GM11168 (cell line): ENCODE measurements around the gene LMOD1.
"Not testable (repeated sequence)": the region's sequence is repeated elsewhere in the genome, so short reads cannot be mapped to it uniquely, and the experiment has no call there.

Source experiments
- in situ Hi-C: fragments of 300-500 bp; cut with MboI; formaldehyde crosslinking; loops from one replicate; pipeline ENCODE4 v1.12.0; 2022; ENCODE audit warnings: low sequenced_read_pairs; ENCODE audit not compliant: unreplicated experiment

The LMOD1 gene

DNA sequence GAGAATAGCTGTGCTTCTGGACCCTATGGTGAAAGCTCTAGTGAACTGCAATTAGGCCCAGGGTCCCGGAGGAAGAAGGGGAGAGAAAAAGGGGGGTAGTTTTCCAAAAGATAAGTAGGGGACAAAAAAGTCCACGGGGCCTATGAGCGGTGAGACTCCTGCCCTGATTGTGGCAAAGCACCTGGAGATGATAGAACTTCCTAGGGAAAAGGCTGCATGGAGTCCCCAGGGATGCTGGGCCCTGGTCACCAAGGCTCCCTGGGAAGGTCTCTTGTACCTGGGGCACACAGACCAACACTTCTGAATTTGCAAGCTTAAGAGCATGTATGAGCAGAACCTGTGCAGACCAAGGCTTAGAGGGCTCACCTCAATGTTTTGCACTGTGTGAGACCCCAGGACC, 63.1 kb downstream of the LMOD1 start:
- in situ Hi-C loops = loop anchor here (25.0 kb wide), 1 partner anchor 229 kb away; the partner anchor contains the start of gene GPR37L1

DNA sequence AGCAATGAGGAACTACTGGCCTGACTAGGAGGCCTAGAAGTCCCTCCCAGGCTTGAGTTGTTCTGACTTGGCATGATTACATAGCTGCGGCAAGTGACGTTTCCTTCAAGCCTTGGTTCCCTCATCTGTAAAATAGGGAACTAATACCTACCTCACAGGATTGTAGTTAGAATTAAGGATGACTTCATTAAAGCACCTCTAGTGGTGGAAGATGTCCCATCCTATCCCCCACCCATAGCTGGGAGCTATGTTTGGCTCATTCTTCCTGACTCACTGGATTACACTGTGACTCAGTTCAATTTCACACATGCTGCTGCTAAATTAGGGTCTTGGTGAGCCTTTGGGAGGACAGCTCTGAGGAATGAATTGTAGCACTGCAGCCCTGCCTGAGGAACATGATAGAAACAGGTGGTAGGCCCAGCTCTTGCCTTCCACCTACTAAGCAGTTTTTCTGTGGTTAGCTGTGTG, 63.6 kb downstream of the LMOD1 start:
- in situ Hi-C loops = loop anchor here (25.0 kb wide), 1 partner anchor 230 kb away; the partner anchor contains the start of gene GPR37L1

DNA sequence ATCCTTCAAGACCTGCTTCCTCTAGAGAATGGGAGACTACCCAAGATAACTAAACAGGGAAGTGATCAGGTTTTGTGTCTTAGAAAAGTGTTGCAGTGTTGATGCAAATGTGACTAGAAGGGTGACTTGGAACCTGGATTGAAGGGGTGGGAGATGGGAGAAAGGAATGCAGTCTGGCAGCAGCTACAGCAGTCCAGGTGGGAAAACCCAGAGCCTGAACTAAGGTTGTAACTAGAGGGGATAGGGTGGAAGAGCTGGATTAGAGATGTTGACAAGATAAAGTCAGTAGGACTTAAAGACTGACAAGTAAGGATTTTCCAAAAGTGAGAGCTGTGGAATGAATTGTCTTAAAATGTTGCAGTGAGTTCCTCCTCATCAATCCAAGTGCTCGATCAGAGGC, 64.7 kb downstream of the LMOD1 start:
- in situ Hi-C loops = loop anchor here (25.0 kb wide), 1 partner anchor 231 kb away; the partner anchor contains the start of gene GPR37L1

DNA sequence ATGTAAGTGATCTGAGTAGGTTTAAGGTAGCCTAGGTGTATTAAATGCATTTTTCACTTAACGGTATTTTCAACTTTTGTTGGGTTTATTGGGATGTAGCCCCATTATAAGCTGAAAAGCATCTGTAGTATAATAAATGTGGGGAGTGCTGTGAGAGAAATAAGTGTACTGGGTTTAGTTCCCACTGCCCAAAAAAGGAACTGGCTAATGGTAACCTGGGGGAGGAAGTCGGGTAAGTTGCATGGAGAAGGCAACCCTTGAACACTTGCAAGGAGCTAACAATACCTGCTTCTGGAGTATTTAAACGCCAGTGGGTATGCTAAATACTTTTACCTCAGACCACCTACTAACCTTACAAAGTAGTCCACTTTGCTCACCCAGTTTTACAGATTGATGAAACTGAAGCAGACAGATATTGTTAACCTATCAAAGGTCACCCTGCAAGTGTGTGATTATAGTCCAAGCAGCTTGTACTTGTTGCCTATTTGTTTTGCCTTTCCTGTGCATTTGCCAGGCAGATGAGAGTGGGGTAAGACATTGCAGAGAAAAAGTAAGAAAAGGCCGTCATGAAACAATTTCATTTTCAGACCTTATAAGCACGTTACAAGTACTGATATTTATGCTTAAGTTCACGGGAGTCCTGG, 65.3 kb downstream of the LMOD1 start:
- in situ Hi-C loops = loop anchor here (25.0 kb wide), 1 partner anchor 231 kb away; the partner anchor contains the start of gene GPR37L1

DNA sequence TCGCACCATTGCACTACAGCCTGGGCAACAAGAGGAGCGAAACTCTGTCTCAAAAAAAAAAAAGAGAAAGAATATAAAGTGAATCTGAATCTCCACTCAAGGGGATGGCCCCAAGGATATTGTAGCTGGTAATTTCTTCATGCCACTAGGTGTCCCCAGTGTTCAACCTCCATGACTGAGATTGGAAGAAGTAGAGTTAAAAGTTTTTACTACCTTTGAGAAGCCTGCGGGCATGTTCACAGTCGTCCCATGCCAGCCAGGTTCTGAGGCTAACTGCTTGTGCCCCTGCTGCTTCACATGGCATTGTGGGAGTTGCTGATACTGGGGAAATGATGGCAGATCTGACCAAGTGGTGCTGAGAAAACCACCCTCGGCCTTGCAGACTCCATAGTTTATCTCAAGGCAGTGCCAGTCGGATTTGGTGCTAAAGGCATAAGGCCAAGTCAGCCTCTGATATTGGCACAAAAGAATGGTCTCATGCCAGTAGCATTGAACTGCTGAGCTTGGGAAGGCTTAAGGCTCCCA, 68.4 kb downstream of the LMOD1 start:
- in situ Hi-C loops = loop anchor here (25.0 kb wide), 1 partner anchor 234 kb away; the partner anchor contains the start of gene GPR37L1

DNA sequence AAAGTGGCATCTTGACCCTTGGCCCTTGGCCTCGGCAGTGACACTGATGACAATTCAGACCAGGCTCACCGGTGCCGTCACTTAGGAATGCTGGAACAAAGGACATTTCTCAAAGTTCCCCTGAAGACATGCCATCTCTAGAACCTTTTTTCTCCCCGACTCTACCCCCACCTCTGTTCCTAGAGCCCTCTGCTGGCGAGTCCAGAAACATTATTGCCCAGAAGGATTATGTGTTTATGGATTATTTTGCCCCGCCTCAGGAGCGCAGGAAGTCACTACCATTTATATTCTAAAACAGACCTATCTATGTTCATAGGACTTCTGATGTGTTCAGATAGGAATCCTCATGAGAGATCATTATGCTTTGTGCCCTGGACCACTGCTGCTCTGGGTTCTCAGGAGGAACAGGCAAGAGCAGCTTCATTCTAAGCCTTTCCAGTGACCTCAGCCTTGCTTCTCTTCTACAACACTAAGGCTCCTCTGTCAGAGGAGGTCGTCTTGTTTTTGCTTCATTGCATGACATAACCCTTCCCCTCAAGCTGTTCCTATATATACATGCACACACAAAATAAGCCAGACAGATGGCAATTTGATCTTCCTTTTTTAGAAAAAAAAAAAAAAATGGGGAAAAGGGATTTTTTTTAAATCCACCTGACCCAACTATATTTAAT, 70.1 kb downstream of the LMOD1 start:
- in situ Hi-C loops = loop anchor here (25.0 kb wide), 1 partner anchor 236 kb away; the partner anchor contains the start of gene GPR37L1

DNA sequence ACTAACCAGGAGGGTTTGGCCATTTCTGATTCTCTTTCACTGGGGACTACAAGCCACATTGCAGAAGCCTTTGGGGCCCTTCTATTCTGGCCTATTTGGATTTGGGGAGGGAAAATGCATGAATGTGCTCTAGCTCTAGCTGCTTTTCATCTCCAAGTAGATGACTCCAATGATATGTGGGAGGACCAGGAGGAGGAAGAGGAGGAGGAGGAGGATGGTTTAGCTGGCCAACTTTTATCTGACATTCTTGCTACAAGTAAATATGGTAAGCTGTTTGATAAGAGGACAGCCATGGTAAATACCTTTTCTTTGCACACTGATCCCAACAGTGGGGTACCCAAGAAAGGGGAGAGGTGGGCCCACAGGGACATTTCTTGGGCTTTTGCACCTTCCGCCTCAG, 71.7 kb downstream of the LMOD1 start:
- in situ Hi-C loops = loop anchor here (25.0 kb wide), 1 partner anchor 238 kb away; the partner anchor contains the start of gene GPR37L1

DNA sequence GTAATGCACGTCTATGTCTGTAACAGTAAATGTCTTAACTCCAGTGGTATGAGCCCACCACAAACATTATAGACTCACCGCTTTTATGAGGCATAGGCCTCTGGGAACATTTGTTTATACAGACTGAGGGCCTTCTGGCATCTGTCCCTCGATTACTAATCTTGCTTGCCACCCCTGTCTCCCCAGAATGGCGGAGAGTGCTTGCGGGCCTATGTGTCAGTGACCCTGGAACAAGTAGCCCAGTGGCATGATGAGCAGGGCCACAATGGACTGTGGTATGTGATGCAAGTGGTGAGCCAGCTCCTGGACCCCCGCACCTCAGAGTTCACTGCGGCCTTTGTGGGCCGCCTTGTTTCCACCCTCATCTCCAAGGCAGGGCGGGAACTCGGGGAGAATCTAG, 76.0 kb downstream of the LMOD1 start:
- in situ Hi-C loops = no loop called here

DNA sequence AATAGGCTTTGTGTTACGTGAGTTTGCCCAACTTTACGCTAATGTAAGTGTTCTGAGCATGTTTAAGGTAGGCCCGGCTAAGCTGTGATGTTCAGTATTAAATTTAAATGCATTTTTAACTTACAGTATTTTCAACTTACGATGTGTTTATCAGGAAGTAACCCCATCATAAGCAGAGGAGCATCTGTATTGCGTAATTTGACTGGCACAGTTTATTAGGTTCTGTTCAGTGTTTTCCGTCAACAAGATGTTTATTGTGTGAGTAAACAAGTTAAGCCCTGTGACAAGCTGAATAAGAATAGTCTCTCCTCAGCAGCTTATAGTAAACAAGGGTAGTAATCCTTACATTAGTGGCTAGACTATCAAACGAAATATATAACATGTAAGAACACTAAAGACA, 84.9 kb downstream of the LMOD1 start:
- in situ Hi-C loops = no loop called here

DNA sequence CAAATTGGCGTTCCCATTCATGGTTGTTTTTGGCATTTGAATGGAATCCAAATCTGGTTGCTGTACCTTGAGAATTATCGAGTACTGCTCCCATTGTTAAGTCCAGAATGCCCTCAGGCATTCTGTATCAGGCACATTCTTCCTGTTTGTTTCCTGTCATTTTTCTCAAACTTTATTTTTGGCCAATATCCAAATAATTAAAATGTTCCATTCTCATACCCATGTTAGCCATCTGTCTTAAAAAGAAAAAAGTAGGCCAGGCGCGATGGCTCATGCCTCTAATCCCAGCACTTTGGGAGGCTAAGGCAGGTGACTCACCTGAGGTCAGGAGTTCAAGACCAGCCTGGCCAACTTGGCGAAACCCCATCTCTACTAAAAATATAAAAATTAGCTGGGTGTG, 86.9 kb downstream of the LMOD1 start:
- in situ Hi-C loops = no loop called here

DNA sequence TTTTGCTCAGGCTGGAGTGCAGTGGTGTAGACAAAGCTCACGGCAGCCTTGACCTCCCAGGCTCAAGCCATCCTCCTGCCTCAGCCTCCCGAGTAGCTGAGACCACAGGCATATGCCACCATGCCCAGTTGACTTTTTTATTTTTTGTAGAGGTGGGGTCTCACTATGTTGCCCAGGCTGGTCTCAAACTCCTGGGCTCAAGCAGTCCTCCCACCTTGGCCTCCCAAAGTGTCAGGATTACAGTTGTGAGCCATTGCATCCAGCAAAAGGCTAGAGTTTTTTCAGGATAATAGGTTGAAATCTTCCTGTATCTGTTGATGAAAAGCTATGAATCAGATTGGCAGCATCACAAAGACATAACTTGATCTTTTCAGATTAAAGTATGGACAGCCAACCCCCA, 89.6 kb downstream of the LMOD1 start:
- in situ Hi-C loops = not testable (repeated sequence)

DNA sequence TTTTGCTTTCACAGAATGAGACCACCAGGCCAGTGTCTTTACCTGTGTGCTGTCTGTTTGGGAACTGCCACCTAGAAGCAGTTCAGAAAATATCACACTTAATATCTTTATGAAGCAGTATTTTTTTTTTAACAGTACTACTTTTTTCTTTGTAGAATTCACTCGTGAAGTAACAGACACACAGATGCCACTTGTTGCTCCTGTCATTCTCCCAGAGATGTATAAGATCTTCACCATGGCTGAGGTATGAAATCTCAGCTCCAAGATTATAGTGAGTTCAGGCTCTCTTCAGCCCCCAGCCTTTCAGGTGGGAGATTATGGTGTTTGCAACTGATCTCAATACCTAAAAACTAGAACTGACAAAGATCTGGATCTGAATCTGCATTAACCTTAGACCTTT, 94.4 kb downstream of the LMOD1 start:
- in situ Hi-C loops = no loop called here

DNA sequence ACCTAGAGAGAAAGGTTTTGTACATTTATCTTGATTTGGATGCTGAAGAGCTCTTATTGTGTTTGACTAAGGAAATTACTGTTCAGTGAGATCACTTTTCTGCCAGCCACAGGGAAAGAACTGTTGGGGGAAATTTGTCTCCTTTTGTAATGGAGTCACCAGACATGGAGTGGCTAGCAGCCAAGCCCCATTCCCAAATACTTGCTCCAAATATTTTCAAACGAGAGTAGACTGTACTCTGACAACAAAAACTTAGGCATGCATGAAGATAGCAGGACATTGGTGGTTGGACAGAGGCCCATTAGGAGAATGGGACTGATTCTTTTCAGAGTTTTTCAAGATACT, 96.3 kb downstream of the LMOD1 start:
- in situ Hi-C loops = no loop called here

DNA sequence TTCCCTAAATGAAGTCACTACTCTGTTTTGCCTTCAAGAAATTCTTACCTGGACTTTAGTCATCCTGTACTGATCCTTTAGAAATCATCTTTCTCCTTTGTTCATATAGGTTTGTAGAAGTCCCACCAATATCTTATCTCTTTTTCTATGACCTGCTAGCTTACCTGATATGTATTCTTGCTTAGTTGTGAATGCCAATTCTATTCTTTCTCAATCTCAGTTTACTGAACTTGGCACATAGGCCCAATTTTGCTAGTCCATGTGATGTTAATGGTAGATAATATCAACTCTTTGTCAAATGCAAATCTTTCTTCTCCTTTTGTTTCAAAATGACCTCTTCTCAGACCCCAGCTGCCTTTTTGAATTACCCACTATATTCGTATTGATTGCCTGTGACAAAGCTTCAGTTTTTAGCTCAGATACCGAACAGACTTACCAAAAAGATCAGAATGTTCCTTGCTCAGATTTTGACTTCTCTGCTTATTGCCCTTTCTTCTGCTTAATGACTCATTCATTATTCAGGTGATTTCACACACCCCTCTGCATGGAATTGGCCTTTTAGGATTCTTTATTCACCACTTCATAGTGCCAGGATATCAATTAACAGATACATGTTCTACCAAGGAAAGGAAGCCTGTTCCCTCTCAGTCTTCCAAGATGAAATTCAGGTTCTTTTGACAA, 96.8 kb downstream of the LMOD1 start:
- in situ Hi-C loops = no loop called here

DNA sequence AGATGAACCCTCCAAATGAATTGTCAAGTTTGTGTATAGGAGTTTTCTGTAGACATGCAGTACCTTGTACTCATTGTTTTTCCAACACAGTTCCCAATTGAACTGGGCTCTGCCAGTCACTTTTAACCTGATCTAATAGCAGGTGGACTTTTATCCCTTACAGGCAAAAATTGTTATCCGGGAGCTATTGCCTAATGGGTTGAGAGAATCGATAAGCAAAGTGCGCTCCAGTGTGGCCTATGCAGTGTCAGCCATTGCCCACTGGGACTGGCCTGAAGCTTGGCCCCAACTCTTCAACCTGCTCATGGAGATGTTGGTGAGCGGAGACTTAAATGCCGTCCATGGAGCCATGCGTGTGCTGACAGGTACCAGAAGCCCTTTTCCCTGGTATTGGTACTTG, 98.1 kb downstream of the LMOD1 start:
- in situ Hi-C loops = no loop called here

DNA sequence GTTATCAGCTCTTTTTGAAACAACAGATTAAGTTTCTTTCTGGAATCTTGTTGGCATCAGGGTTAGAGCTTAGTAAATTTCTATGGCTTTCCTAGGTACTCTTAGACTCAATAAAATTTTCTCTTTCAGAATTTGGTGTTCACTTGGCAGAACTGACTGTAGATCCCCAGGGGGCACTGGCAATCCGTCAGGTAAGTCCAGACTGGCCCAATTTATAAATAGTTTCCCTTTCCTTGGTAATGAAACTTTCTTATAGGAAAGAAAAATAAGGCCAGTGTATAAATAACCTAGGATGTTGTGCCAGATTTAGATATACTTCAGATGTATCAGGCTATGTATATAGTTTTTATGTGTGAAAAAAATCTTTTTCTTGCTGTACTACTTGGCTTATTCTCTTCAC, 99.2 kb downstream of the LMOD1 start:
- in situ Hi-C loops = no loop called here
